ENCODE results near the gene ROPN1L. TPM values are rescaled to one million over a fixed set of nuclear protein-coding genes. Genes with fewer than 3 reads are reported as not detected.
A peak's percentile ranks its signal among the peaks of the same experiment; 100 is the strongest.

Gene ROPN1L
- polyA plus RNA-seq, 3 donors: 1.5 to 2.1 (median 1.9) TPM

GRCh38 chr5:10403829-10404228 lies 37.9 kb upstream of the ROPN1L start:
- no peak overlapping the region for H3K9ac ChIP-seq (ENCODE audit: insufficient read depth, low read length, poor library complexity, severe bottlenecking)
- peaks cover 7 to 12% of the 10 kb centered on the region in 2 donors for H3K4me1 ChIP-seq (ENCODE audit: control insufficient read depth in 1 of 2, insufficient read depth in 2 of 2, low read length in 2 of 2)
- Mint-ChIP-seq H3K36me3 (peaks cover 68 to 87% of the 10 kb centered on the region in 2 donors), H3K4me1 (peaks cover 15% of the 10 kb centered on the region), H3K27ac (no peak overlapping the region), H3K4me3 (no peak overlapping the region), H3K27me3 (ENCODE audit: low read depth in 3 of 3) (peaks cover 0 to 2% (median 0%) of the 10 kb centered on the region in 3 donors), H3K9me3 (no peaks in the 10 kb centered on the region)
- H2AFZ ChIP-seq (ENCODE audit: insufficient read depth, low read depth, low read length, poor library complexity, severe bottlenecking): no peak overlapping the region
- peaks cover 68 to 82% of the 10 kb centered on the region in 2 donors for H3K36me3 ChIP-seq (replicated peaks in 1 of 2; ENCODE audit: control insufficient read depth in 1 of 2, insufficient read depth in 2 of 2, low read length in 2 of 2)
- H3K4me3 ChIP-seq (replicated peaks in 1 of 3; ENCODE audit: low read depth in 2 of 3, low read length in 3 of 3): no peak overlapping the region
- H3K9me3 ChIP-seq (replicated peaks in 1 of 2; ENCODE audit: control insufficient read depth in 1 of 2, insufficient read depth in 1 of 2, low read length in 2 of 2): no peaks in the 10 kb centered on the region
- H3K27me3 ChIP-seq (ENCODE audit: control insufficient read depth in 2 of 2, insufficient read depth in 2 of 2, low read length in 2 of 2): no peaks in the 10 kb centered on the region
- no peak for DNase-seq
- no peak overlapping the region for H3K27ac ChIP-seq (ENCODE audit: low read depth in 1 of 2, low read length in 2 of 2)
- TF ChIP-seq, protein P1, sequence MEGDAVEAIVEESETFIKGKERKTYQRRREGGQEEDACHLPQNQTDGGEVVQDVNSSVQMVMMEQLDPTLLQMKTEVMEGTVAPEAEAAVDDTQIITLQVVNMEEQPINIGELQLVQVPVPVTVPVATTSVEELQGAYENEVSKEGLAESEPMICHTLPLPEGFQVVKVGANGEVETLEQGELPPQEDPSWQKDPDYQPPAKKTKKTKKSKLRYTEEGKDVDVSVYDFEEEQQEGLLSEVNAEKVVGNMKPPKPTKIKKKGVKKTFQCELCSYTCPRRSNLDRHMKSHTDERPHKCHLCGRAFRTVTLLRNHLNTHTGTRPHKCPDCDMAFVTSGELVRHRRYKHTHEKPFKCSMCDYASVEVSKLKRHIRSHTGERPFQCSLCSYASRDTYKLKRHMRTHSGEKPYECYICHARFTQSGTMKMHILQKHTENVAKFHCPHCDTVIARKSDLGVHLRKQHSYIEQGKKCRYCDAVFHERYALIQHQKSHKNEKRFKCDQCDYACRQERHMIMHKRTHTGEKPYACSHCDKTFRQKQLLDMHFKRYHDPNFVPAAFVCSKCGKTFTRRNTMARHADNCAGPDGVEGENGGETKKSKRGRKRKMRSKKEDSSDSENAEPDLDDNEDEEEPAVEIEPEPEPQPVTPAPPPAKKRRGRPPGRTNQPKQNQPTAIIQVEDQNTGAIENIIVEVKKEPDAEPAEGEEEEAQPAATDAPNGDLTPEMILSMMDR (IDR thresholded peaks at IDR 0.05): no peak
- intact Hi-C loops (cut with micrococcal nuclease): no loop called here
- no CpG with 5 or more reads among the region's 1 CpG for WGBS (ENCODE audit: insufficient coverage)
- H3K79me2 ChIP-seq (ENCODE audit: insufficient read depth, low read length): no peaks in the 10 kb centered on the region
- H3K4me2 ChIP-seq (replicated peaks; ENCODE audit: extremely low read depth, low read length, poor library complexity, severe bottlenecking): no peak overlapping the region
- peaks cover 20% of the 10 kb centered on the region for H4K20me1 ChIP-seq (ENCODE audit: insufficient read depth, low read length)

GRCh38 chr5:10406651-10407050 lies 35.0 kb upstream of the ROPN1L start:
- H3K4me1 ChIP-seq (ENCODE audit: control insufficient read depth in 1 of 2, insufficient read depth in 2 of 2, low read length in 2 of 2): no peaks in the 10 kb centered on the region
- H3K9ac ChIP-seq (ENCODE audit: insufficient read depth, low read length, poor library complexity, severe bottlenecking): no peak overlapping the region
- WGBS (ENCODE audit: insufficient coverage): no CpG with 5 or more reads among the region's 3 CpGs
- peaks cover 6% of the 10 kb centered on the region for H4K20me1 ChIP-seq (ENCODE audit: insufficient read depth, low read length)
- peaks cover 5% of the 10 kb centered on the region for H3K4me1 Mint-ChIP-seq
- peak overlapping the region in 1 of 7 donors; percentile 3 for H3K27ac Mint-ChIP-seq
- H3K4me3 Mint-ChIP-seq: no peak overlapping the region
- no peaks in the 10 kb centered on the region for H3K27me3 ChIP-seq (ENCODE audit: control insufficient read depth in 2 of 2, insufficient read depth in 2 of 2, low read length in 2 of 2)
- peaks cover 83 to 94% of the 10 kb centered on the region in 2 donors for H3K36me3 Mint-ChIP-seq
- no peak overlapping the region for H2AFZ ChIP-seq (ENCODE audit: insufficient read depth, low read depth, low read length, poor library complexity, severe bottlenecking)
- H3K9me3 Mint-ChIP-seq: no peaks in the 10 kb centered on the region
- DNase-seq: no peak
- H3K4me2 ChIP-seq (replicated peaks; ENCODE audit: extremely low read depth, low read length, poor library complexity, severe bottlenecking): no peak overlapping the region
- no peak overlapping the region for H3K4me3 ChIP-seq (replicated peaks in 1 of 3; ENCODE audit: low read depth in 2 of 3, low read length in 3 of 3)
- H3K79me2 ChIP-seq (ENCODE audit: insufficient read depth, low read length): no peaks in the 10 kb centered on the region
- peaks cover 89 to 99% of the 10 kb centered on the region in 2 donors for H3K36me3 ChIP-seq (replicated peaks in 1 of 2; ENCODE audit: control insufficient read depth in 1 of 2, insufficient read depth in 2 of 2, low read length in 2 of 2)
- no peak overlapping the region for H3K27ac ChIP-seq (ENCODE audit: low read depth in 1 of 2, low read length in 2 of 2)
- intact Hi-C loops (cut with micrococcal nuclease): no loop called here
- peaks cover 0 to 2% (median 0%) of the 10 kb centered on the region in 3 donors for H3K27me3 Mint-ChIP-seq (ENCODE audit: low read depth in 3 of 3)
- no peaks in the 10 kb centered on the region for H3K9me3 ChIP-seq (replicated peaks in 1 of 2; ENCODE audit: control insufficient read depth in 1 of 2, insufficient read depth in 1 of 2, low read length in 2 of 2)
- TF ChIP-seq, protein P1 (IDR thresholded peaks at IDR 0.05): no peak

Measured in CD14-positive monocyte (primary cell).